HG03066 (cell line): Measurements from ENCODE around the gene USP17L13.
"Not testable (repeated sequence)": the region's sequence is repeated elsewhere in the genome, so short reads cannot be mapped to it uniquely, and the experiment has no call there.

Experiments
- ATAC-seq: cut with Tn5 transposase; IDR thresholded peaks from one replicate; pipeline ENCODE4 v1.9.1; 2021; ENCODE audit warnings: low read depth; ENCODE audit not compliant: unreplicated experiment

Gene USP17L13

GRCh38 chr4:9224596-9224995 lies at the start of gene USP17L13:
Gene USP17L13, plus strand, starts transcription at chr4:9224896. Its CDS starts 0 bp downstream, at chr4:9224896.
- not testable (repeated sequence) for ATAC-seq

- ATAC-seq, result not testable (repeated sequence)
Measured at GRCh38 chr4:9210357-9210756, 14.3 kb upstream of the USP17L13 start, which contains the start of gene USP17L10. Gene USP17L10, plus strand, starts transcription at chr4:9210657. Its CDS starts 0 bp downstream, at chr4:9210657.

GRCh38 chr4:9214701-9215100 lies 10.0 kb upstream of the USP17L13 start:
- ATAC-seq, result not testable (repeated sequence)

GRCh38 chr4:9215105-9215504 lies 9.6 kb upstream of the USP17L13 start, which contains the start of gene USP17L11:
Gene USP17L11, plus strand, starts transcription at chr4:9215405. Its CDS starts 0 bp downstream, at chr4:9215405.
- not testable (repeated sequence) for ATAC-seq

GRCh38 chr4:9219852-9220251 lies 4.8 kb upstream of the USP17L13 start, which contains the start of gene USP17L12:
Gene USP17L12, plus strand, starts transcription at chr4:9220152. Its CDS starts 0 bp downstream, at chr4:9220152.
- not testable (repeated sequence) for ATAC-seq

- not testable (repeated sequence) for ATAC-seq
Measured at GRCh38 chr4:9230249-9230648, 5.6 kb downstream of the USP17L13 start.

- not testable (repeated sequence) for ATAC-seq
Measured at GRCh38 chr4:9234085-9234484, 9.4 kb downstream of the USP17L13 start, which contains the start of gene USP17L15. Gene USP17L15, plus strand, starts transcription at chr4:9234385. Its CDS starts 0 bp downstream, at chr4:9234385.

- not testable (repeated sequence) for ATAC-seq
Measured at GRCh38 chr4:9238461-9238860, 13.8 kb downstream of the USP17L13 start.

GRCh38 chr4:9243579-9243978 lies 18.9 kb downstream of the USP17L13 start, which contains the start of gene USP17L17:
Gene USP17L17, plus strand, starts transcription at chr4:9243879. Its CDS starts 0 bp downstream, at chr4:9243879.
- not testable (repeated sequence) for ATAC-seq

- not testable (repeated sequence) for ATAC-seq
Measured at GRCh38 chr4:9247953-9248680, 23.4 kb downstream of the USP17L13 start, which contains the start of gene USP17L18. Gene USP17L18, plus strand, starts transcription at chr4:9248630. Its CDS starts 0 bp downstream, at chr4:9248630.

- ATAC-seq, result not testable (repeated sequence)
Measured at GRCh38 chr4:9253078-9253477, 28.4 kb downstream of the USP17L13 start, which contains the start of gene USP17L19. Gene USP17L19, plus strand, starts transcription at chr4:9253378. Its CDS starts 0 bp downstream, at chr4:9253378.

GRCh38 chr4:9257824-9258223 lies 33.1 kb downstream of the USP17L13 start, which contains the start of gene USP17L20:
Gene USP17L20, plus strand, starts transcription at chr4:9258124. Its CDS starts 0 bp downstream, at chr4:9258124.
- not testable (repeated sequence) for ATAC-seq

GRCh38 chr4:9262572-9262971 lies 37.9 kb downstream of the USP17L13 start, which contains the start of gene USP17L21:
Gene USP17L21, plus strand, starts transcription at chr4:9262872. Its CDS starts 0 bp downstream, at chr4:9262872.
- ATAC-seq, result not testable (repeated sequence)

GRCh38 chr4:9267319-9267718 lies 42.6 kb downstream of the USP17L13 start, which contains the start of gene USP17L22:
Gene USP17L22, plus strand, starts transcription at chr4:9267619. Its CDS starts 0 bp downstream, at chr4:9267619.
- ATAC-seq, result not testable (repeated sequence)

- not testable (repeated sequence) for ATAC-seq
Measured at GRCh38 chr4:9271719-9272118, 47.0 kb downstream of the USP17L13 start.
